ENCODE measurements around the gene MGAT5. TPM values are rescaled to one million over a fixed set of nuclear protein-coding genes. Genes with fewer than 3 reads are reported as not detected.

MGAT5 gene
- total RNA-seq, 1 donor from 2014 or later = 36.8 TPM

DNA sequence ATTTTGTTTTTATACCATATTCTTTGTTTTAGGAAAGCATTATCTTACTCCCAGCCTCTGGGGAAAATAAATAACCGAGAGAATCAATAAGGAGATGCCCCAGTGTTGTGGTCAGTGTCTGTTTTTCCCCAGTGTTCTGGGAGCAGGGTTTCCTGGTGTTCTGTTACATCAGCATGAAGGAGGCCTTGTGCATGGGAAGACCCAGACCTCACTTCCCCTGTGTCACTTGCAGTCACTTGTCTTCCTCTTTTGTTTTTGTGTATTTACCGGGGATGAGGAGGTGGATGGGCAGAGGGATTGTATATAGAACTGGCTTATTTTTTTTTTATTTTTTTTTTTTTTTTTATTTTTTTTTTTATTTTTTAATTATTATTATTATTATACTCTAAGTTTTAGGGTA, 45.0 kb upstream of the MGAT5 start:
- Mint-ChIP-seq H3K27me3 (ENCODE audit: low read depth) (no peaks in the 10 kb centered on the region), H3K27ac (ENCODE audit: unreplicated experiment) (no peak overlapping the region), H3K9me3 (no peaks in the 10 kb centered on the region), H3K4me1 (no peaks in the 10 kb centered on the region), H3K4me3 (no peak overlapping the region), H3K36me3 (ENCODE audit: low read depth) (no peaks in the 10 kb centered on the region)
- TF ChIP-seq, protein P1, sequence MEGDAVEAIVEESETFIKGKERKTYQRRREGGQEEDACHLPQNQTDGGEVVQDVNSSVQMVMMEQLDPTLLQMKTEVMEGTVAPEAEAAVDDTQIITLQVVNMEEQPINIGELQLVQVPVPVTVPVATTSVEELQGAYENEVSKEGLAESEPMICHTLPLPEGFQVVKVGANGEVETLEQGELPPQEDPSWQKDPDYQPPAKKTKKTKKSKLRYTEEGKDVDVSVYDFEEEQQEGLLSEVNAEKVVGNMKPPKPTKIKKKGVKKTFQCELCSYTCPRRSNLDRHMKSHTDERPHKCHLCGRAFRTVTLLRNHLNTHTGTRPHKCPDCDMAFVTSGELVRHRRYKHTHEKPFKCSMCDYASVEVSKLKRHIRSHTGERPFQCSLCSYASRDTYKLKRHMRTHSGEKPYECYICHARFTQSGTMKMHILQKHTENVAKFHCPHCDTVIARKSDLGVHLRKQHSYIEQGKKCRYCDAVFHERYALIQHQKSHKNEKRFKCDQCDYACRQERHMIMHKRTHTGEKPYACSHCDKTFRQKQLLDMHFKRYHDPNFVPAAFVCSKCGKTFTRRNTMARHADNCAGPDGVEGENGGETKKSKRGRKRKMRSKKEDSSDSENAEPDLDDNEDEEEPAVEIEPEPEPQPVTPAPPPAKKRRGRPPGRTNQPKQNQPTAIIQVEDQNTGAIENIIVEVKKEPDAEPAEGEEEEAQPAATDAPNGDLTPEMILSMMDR (conservative IDR thresholded peaks at IDR 0.05) = no peak
- no peak for DNase-seq (ENCODE audit: low read depth, low spot score)

DNA sequence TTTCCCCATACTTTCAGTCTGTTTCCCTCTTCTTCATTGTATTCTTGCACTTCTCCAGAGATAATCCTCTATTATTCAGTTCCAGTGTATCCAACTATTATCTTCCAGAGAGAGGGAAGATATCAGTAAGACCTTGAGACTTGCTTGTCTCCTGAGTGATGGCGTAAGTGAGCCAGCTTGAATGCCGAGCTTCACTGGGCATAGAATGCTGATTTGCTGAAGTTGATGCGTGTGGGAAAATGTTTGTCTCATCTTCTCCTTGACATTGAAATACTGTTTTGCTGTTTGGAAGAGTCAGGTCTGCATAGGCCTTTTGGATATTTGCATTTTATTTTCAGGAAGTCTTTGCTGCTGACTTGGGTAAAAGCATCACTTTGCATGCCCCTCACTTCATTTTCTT, 41.1 kb upstream of the MGAT5 start:
- TF ChIP-seq, protein P1 (conservative IDR thresholded peaks at IDR 0.05) = no peak
- Mint-ChIP-seq H3K27ac (ENCODE audit: unreplicated experiment) (no peak overlapping the region), H3K9me3 (peaks cover 8% of the 10 kb centered on the region), H3K27me3 (ENCODE audit: low read depth) (no peaks in the 10 kb centered on the region), H3K4me3 (no peak overlapping the region), H3K4me1 (no peaks in the 10 kb centered on the region), H3K36me3 (ENCODE audit: low read depth) (peaks cover 10% of the 10 kb centered on the region)
- DNase-seq (ENCODE audit: low read depth, low spot score) = no peak

DNA sequence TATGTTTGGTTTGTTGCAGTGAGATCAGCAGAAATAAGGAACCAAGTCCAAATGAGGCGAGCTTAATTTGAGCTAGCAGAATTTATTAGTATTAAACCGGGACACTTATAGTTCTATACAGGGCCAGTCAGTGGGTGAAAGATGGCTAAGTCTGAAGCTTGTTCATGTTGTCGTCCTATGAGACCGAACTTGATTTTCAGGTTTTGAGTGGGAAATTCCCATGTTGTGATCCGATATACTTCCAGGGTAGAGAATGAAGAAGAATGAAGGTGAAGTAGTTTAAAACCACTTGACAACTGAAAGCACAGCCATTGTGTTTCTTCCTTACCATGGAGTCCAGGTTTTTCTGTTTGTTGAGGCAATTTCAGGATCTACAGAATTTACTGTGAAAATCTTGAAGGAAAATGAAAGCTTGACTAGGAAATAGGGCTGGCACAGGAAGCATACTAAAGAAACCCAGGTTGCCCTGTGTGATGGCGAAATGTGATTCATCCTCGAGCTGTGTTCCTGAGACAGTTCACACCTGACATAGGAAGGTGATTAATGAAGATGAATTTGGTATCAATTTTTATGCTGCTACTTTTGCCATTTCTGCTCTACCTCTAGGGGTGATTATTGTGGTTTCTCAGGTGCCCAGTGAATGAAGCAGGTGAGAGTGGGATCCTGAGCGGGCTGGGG, 37.6 kb upstream of the MGAT5 start:
- no peak for DNase-seq (ENCODE audit: low read depth, low spot score)
- Mint-ChIP-seq H3K27ac (ENCODE audit: unreplicated experiment) (no peak overlapping the region), H3K4me1 (no peaks in the 10 kb centered on the region), H3K36me3 (ENCODE audit: low read depth) (peaks cover 10% of the 10 kb centered on the region), H3K27me3 (ENCODE audit: low read depth) (no peaks in the 10 kb centered on the region), H3K4me3 (no peak overlapping the region), H3K9me3 (peaks cover 8% of the 10 kb centered on the region)
- TF ChIP-seq, protein P1 (conservative IDR thresholded peaks at IDR 0.05) = no peak

DNA sequence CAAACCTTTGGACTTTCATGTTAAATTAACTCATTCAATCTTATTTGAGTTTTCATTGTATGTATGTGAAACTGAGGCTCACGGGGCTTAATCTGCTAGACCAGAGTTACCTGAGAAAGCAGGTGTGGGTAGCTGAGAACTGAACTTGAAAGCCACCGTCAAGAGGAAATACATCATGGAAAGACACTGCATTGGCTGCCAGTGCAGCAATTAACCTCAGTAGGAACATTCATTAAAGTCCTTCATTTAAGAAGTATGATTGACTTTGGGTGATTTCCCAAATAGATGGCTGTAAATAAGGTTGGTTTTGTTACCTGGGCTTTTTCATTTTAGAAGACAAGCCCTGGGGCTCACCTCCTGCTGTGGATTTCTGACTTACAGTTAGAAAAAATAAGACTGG, 36.5 kb upstream of the MGAT5 start:
- TF ChIP-seq, protein P1 (conservative IDR thresholded peaks at IDR 0.05) = no peak
- no peak overlapping the region for H3K4me3 Mint-ChIP-seq
- no peak for DNase-seq (ENCODE audit: low read depth, low spot score)
- H3K36me3 Mint-ChIP-seq (ENCODE audit: low read depth) = peaks cover 10% of the 10 kb centered on the region
- peaks cover 8% of the 10 kb centered on the region for H3K9me3 Mint-ChIP-seq
- H3K27me3 Mint-ChIP-seq (ENCODE audit: low read depth) = no peaks in the 10 kb centered on the region
- no peak overlapping the region for H3K27ac Mint-ChIP-seq (ENCODE audit: unreplicated experiment)
- no peaks in the 10 kb centered on the region for H3K4me1 Mint-ChIP-seq

DNA sequence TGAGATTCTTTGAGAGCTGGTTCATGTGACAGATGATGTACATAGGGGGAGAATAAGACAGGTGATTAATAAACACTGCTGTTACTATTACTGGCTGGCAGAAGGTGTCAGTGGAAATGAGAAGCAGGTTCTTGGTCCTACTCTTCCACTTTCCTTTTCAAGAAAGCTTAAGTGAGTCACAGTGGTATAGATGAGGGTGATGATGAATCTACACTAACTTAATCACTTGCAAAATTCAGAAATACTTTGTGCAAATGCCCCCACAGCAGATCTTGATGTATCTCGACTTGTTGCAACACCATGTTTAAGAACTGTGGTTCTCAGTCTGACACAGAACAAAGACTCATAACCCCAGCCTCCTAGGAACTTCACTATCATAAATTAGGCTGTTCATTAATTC, 35.9 kb upstream of the MGAT5 start:
- TF ChIP-seq, protein P1 (conservative IDR thresholded peaks at IDR 0.05) = no peak
- H3K36me3 Mint-ChIP-seq (ENCODE audit: low read depth) = peaks cover 10% of the 10 kb centered on the region
- no peaks in the 10 kb centered on the region for H3K4me1 Mint-ChIP-seq
- DNase-seq (ENCODE audit: low read depth, low spot score) = no peak
- no peaks in the 10 kb centered on the region for H3K27me3 Mint-ChIP-seq (ENCODE audit: low read depth)
- no peak overlapping the region for H3K4me3 Mint-ChIP-seq
- H3K9me3 Mint-ChIP-seq = peaks cover 8% of the 10 kb centered on the region
- no peak overlapping the region for H3K27ac Mint-ChIP-seq (ENCODE audit: unreplicated experiment)
